ENCODE data around the gene SPATA4.

SPATA4 gene

GRCh38 chr4:176153124-176153523, 42.3 kb downstream of the SPATA4 start:
- Histone ChIP-seq H3K4me3 (ENCODE audit: low read depth in 1 of 2, low read length in 2 of 2) (no peak overlapping the region), H3K9ac (ENCODE audit: low read depth in 1 of 2, low read length in 2 of 2) (no peak overlapping the region), H3K27me3 (ENCODE audit: control insufficient read depth in 1 of 2, insufficient read depth in 2 of 2, low read length in 2 of 2) (no peaks in the 10 kb centered on the region), H3K36me3 (ENCODE audit: control insufficient read depth in 1 of 2, insufficient read depth in 2 of 2, low read length in 2 of 2) (no peaks in the 10 kb centered on the region), H3K27ac (ENCODE audit: low read depth, low read length) (no peak overlapping the region), H3K9me3 (ENCODE audit: control insufficient read depth in 1 of 2, low read length in 2 of 2) (no peaks in the 10 kb centered on the region), H3K4me1 (ENCODE audit: control insufficient read depth in 1 of 2, insufficient read depth in 2 of 2, low read length in 2 of 2) (no peaks in the 10 kb centered on the region)

GRCh38 chr4:176150704-176151103, 44.7 kb downstream of the SPATA4 start:
- Histone ChIP-seq H3K4me3 (ENCODE audit: low read depth in 1 of 2, low read length in 2 of 2) (no peak overlapping the region), H3K9ac (ENCODE audit: low read depth in 1 of 2, low read length in 2 of 2) (no peak overlapping the region), H3K27me3 (ENCODE audit: control insufficient read depth in 1 of 2, insufficient read depth in 2 of 2, low read length in 2 of 2) (no peaks in the 10 kb centered on the region), H3K9me3 (ENCODE audit: control insufficient read depth in 1 of 2, low read length in 2 of 2) (no peaks in the 10 kb centered on the region), H3K27ac (ENCODE audit: low read depth, low read length) (no peak overlapping the region), H3K36me3 (ENCODE audit: control insufficient read depth in 1 of 2, insufficient read depth in 2 of 2, low read length in 2 of 2) (no peaks in the 10 kb centered on the region), H3K4me1 (ENCODE audit: control insufficient read depth in 1 of 2, insufficient read depth in 2 of 2, low read length in 2 of 2) (no peaks in the 10 kb centered on the region)

- Histone ChIP-seq H3K4me3 (ENCODE audit: low read depth in 1 of 2, low read length in 2 of 2) (no peak overlapping the region), H3K9ac (ENCODE audit: low read depth in 1 of 2, low read length in 2 of 2) (no peak overlapping the region), H3K4me1 (ENCODE audit: control insufficient read depth in 1 of 2, insufficient read depth in 2 of 2, low read length in 2 of 2) (no peaks in the 10 kb centered on the region), H3K9me3 (ENCODE audit: control insufficient read depth in 1 of 2, low read length in 2 of 2) (no peaks in the 10 kb centered on the region), H3K27me3 (ENCODE audit: control insufficient read depth in 1 of 2, insufficient read depth in 2 of 2, low read length in 2 of 2) (no peaks in the 10 kb centered on the region), H3K27ac (ENCODE audit: low read depth, low read length) (no peak overlapping the region), H3K36me3 (ENCODE audit: control insufficient read depth in 1 of 2, insufficient read depth in 2 of 2, low read length in 2 of 2) (no peaks in the 10 kb centered on the region)
Measured at GRCh38 chr4:176150356-176150682, 45.1 kb downstream of the SPATA4 start.

GRCh38 chr4:176149680-176150355, 45.6 kb downstream of the SPATA4 start:
- H3K27me3 ChIP-seq (ENCODE audit: control insufficient read depth in 1 of 2, insufficient read depth in 2 of 2, low read length in 2 of 2) = no peaks in the 10 kb centered on the region
- H3K4me3 ChIP-seq (ENCODE audit: low read depth in 1 of 2, low read length in 2 of 2) = no peak overlapping the region
- no peak overlapping the region for H3K9ac ChIP-seq (ENCODE audit: low read depth in 1 of 2, low read length in 2 of 2)
- no peaks in the 10 kb centered on the region for H3K9me3 ChIP-seq (ENCODE audit: control insufficient read depth in 1 of 2, low read length in 2 of 2)
- H3K4me1 ChIP-seq (ENCODE audit: control insufficient read depth in 1 of 2, insufficient read depth in 2 of 2, low read length in 2 of 2) = no peaks in the 10 kb centered on the region
- no peaks in the 10 kb centered on the region for H3K36me3 ChIP-seq (ENCODE audit: control insufficient read depth in 1 of 2, insufficient read depth in 2 of 2, low read length in 2 of 2)
- H3K27ac ChIP-seq (ENCODE audit: low read depth, low read length) = no peak overlapping the region

- H3K4me3 ChIP-seq (ENCODE audit: low read depth in 1 of 2, low read length in 2 of 2) = no peak overlapping the region
- no peak overlapping the region for H3K27ac ChIP-seq (ENCODE audit: low read depth, low read length)
- no peaks in the 10 kb centered on the region for H3K4me1 ChIP-seq (ENCODE audit: control insufficient read depth in 1 of 2, insufficient read depth in 2 of 2, low read length in 2 of 2)
- H3K9ac ChIP-seq (ENCODE audit: low read depth in 1 of 2, low read length in 2 of 2) = no peak overlapping the region
- H3K36me3 ChIP-seq (ENCODE audit: control insufficient read depth in 1 of 2, insufficient read depth in 2 of 2, low read length in 2 of 2) = no peaks in the 10 kb centered on the region
- H3K9me3 ChIP-seq (ENCODE audit: control insufficient read depth in 1 of 2, low read length in 2 of 2) = no peaks in the 10 kb centered on the region
- no peaks in the 10 kb centered on the region for H3K27me3 ChIP-seq (ENCODE audit: control insufficient read depth in 1 of 2, insufficient read depth in 2 of 2, low read length in 2 of 2)
Measured at GRCh38 chr4:176142253-176142652, 53.1 kb downstream of the SPATA4 start.

- no peak overlapping the region for H3K4me3 ChIP-seq (ENCODE audit: low read depth in 1 of 2, low read length in 2 of 2)
- no peak overlapping the region for H3K27ac ChIP-seq (ENCODE audit: low read depth, low read length)
- H3K27me3 ChIP-seq (ENCODE audit: control insufficient read depth in 1 of 2, insufficient read depth in 2 of 2, low read length in 2 of 2) = no peaks in the 10 kb centered on the region
- no peaks in the 10 kb centered on the region for H3K4me1 ChIP-seq (ENCODE audit: control insufficient read depth in 1 of 2, insufficient read depth in 2 of 2, low read length in 2 of 2)
- H3K36me3 ChIP-seq (ENCODE audit: control insufficient read depth in 1 of 2, insufficient read depth in 2 of 2, low read length in 2 of 2) = no peaks in the 10 kb centered on the region
- no peak overlapping the region for H3K9ac ChIP-seq (ENCODE audit: low read depth in 1 of 2, low read length in 2 of 2)
- no peaks in the 10 kb centered on the region for H3K9me3 ChIP-seq (ENCODE audit: control insufficient read depth in 1 of 2, low read length in 2 of 2)
Measured at GRCh38 chr4:176139518-176139917, 55.9 kb downstream of the SPATA4 start.

GRCh38 chr4:176137631-176138030, 57.8 kb downstream of the SPATA4 start:
- no peak overlapping the region for H3K4me3 ChIP-seq (ENCODE audit: low read depth in 1 of 2, low read length in 2 of 2)
- H3K36me3 ChIP-seq (ENCODE audit: control insufficient read depth in 1 of 2, insufficient read depth in 2 of 2, low read length in 2 of 2) = no peaks in the 10 kb centered on the region
- H3K9me3 ChIP-seq (ENCODE audit: control insufficient read depth in 1 of 2, low read length in 2 of 2) = no peaks in the 10 kb centered on the region
- no peak overlapping the region for H3K9ac ChIP-seq (ENCODE audit: low read depth in 1 of 2, low read length in 2 of 2)
- H3K27me3 ChIP-seq (ENCODE audit: control insufficient read depth in 1 of 2, insufficient read depth in 2 of 2, low read length in 2 of 2) = no peaks in the 10 kb centered on the region
- H3K27ac ChIP-seq (ENCODE audit: low read depth, low read length) = no peak overlapping the region
- H3K4me1 ChIP-seq (ENCODE audit: control insufficient read depth in 1 of 2, insufficient read depth in 2 of 2, low read length in 2 of 2) = no peaks in the 10 kb centered on the region

GRCh38 chr4:176134670-176135069, 60.7 kb downstream of the SPATA4 start:
- Histone ChIP-seq H3K36me3 (ENCODE audit: control insufficient read depth in 1 of 2, insufficient read depth in 2 of 2, low read length in 2 of 2) (no peaks in the 10 kb centered on the region), H3K27ac (ENCODE audit: low read depth, low read length) (no peak overlapping the region), H3K4me1 (ENCODE audit: control insufficient read depth in 1 of 2, insufficient read depth in 2 of 2, low read length in 2 of 2) (no peaks in the 10 kb centered on the region), H3K27me3 (ENCODE audit: control insufficient read depth in 1 of 2, insufficient read depth in 2 of 2, low read length in 2 of 2) (no peaks in the 10 kb centered on the region), H3K4me3 (ENCODE audit: low read depth in 1 of 2, low read length in 2 of 2) (no peak overlapping the region), H3K9ac (ENCODE audit: low read depth in 1 of 2, low read length in 2 of 2) (no peak overlapping the region), H3K9me3 (ENCODE audit: control insufficient read depth in 1 of 2, low read length in 2 of 2) (no peaks in the 10 kb centered on the region)

All from duodenal mucosa (tissue), 2 donors.